ENCODE data around the gene CCDC57. TPM values are rescaled to one million over a fixed set of nuclear protein-coding genes. Genes with fewer than 3 reads are reported as not detected.

Gene CCDC57
- total RNA-seq, 2 donors from 2014 or later = 19.4 to 58.1 TPM

GRCh38 chr17:82108961-82109475, 103.6 kb downstream of the CCDC57 start:
- no peak for TF ChIP-seq CTCF (IDR thresholded peaks at IDR 0.05)
- H3K9me3 ChIP-seq = no peaks in the 10 kb centered on the region
- peaks cover 10 to 34% of the 10 kb centered on the region in 2 donors for H3K4me1 ChIP-seq (ENCODE audit: control insufficient read depth in 1 of 2, low read depth in 2 of 2)
- H3K27me3 ChIP-seq (replicated peaks; ENCODE audit: insufficient read depth) = no peaks in the 10 kb centered on the region
- no peak overlapping the region for H3K4me3 ChIP-seq
- H3K27ac ChIP-seq = no peak overlapping the region
- ATAC-seq (ENCODE audit: insufficient number of reproducible peaks, low FRiP score, low read depth) (no peak), DNase-seq (ENCODE audit: low spot score) (no peak)
- H3K36me3 ChIP-seq = no peaks in the 10 kb centered on the region

DNA sequence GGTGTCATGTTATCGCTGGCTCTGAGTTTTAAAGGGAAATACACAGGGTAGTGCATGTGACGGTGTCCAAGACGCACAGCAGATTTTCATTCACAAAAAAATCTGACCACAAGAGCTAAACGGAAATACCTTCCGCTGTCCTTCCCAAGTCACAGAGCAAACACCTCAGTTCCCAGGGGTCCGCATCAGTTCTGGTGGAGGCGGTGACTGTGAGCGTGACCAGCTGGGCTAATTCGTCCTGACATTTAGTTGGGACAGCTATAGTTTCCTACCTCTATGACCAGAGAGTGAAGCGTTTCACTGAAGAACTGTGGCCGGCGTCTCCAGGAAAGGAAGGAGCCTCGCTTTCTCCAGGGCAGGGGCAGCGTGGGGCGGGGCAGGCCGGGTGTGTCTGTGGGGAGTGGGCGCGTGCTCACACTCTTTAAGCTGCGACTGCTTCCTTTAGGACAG, 104.1 kb downstream of the CCDC57 start:
- ATAC-seq (ENCODE audit: insufficient number of reproducible peaks, low FRiP score, low read depth) = no peak
- Histone ChIP-seq H3K27ac (no peak overlapping the region), H3K27me3 (replicated peaks; ENCODE audit: insufficient read depth) (no peaks in the 10 kb centered on the region), H3K4me3 (no peak overlapping the region), H3K9me3 (no peaks in the 10 kb centered on the region), H3K4me1 (ENCODE audit: control insufficient read depth in 1 of 2, low read depth in 2 of 2) (peaks cover 10 to 37% of the 10 kb centered on the region in 2 donors), H3K36me3 (no peaks in the 10 kb centered on the region)
- no peak for DNase-seq (ENCODE audit: low spot score)
- no peak for TF ChIP-seq CTCF (IDR thresholded peaks at IDR 0.05)

GRCh38 chr17:82108038-82108437, 104.6 kb downstream of the CCDC57 start:
- no peaks in the 10 kb centered on the region for H3K36me3 ChIP-seq
- H3K4me3 ChIP-seq = no peak overlapping the region
- H3K27ac ChIP-seq = no peak overlapping the region
- ATAC-seq (ENCODE audit: insufficient number of reproducible peaks, low FRiP score, low read depth) = no peak
- no peaks in the 10 kb centered on the region for H3K27me3 ChIP-seq (replicated peaks; ENCODE audit: insufficient read depth)
- no peak for TF ChIP-seq CTCF (IDR thresholded peaks at IDR 0.05)
- H3K9me3 ChIP-seq = no peaks in the 10 kb centered on the region
- DNase-seq (ENCODE audit: low spot score) = no peak
- peaks cover 10 to 37% of the 10 kb centered on the region in 2 donors for H3K4me1 ChIP-seq (ENCODE audit: control insufficient read depth in 1 of 2, low read depth in 2 of 2)

- peak; percentile 15 for TF ChIP-seq CTCF (IDR thresholded peaks at IDR 0.05)
- no peak for DNase-seq (ENCODE audit: low spot score)
These were observed 105.2 kb downstream of the CCDC57 start for GRCh38 chr17:82107341-82107860.

DNA sequence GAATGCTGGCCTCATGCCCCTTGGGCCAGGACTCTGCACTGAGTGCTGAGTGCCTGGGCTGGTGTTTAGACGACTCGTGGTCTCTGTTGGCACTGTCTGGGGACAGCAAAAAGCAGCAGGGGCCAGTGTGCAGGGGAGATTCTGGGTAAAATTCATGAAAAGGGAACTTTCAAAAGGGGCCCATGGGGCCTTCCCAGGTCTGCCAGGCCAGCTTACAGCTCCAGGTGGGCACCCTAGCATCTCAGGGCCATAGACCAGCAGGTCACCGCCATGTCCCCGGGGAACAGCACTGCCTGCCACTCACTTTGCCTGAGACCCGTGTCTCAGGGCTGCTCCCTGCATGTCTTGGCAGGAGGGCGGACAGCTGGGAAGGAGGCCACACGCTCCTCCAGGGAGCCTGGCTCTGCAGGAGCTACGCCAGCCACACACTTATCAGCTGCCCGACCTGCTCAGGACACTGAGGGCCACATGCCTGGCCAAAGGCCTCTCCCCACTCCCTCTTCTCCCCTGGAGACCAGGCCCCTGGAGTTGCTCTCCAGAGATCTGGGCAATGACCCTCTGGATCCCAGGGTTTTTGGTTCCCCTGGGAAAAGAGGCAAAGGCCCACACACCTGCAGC, 105.8 kb downstream of the CCDC57 start:
- DNase-seq (ENCODE audit: low spot score) (no peak), ATAC-seq (ENCODE audit: insufficient number of reproducible peaks, low FRiP score, low read depth) (no peak)
- no peaks in the 10 kb centered on the region for H3K27me3 ChIP-seq (replicated peaks; ENCODE audit: insufficient read depth)
- H3K36me3 ChIP-seq = no peaks in the 10 kb centered on the region
- H3K27ac ChIP-seq = peak overlapping the region; percentile 81 to 82
- H3K4me1 ChIP-seq (ENCODE audit: control insufficient read depth in 1 of 2, low read depth in 2 of 2) = peaks cover 10 to 37% of the 10 kb centered on the region in 2 donors
- no peak for TF ChIP-seq CTCF (IDR thresholded peaks at IDR 0.05)
- no peaks in the 10 kb centered on the region for H3K9me3 ChIP-seq
- peak overlapping the region; percentile 54 for H3K4me3 ChIP-seq

More at GRCh38 chr17:82107341-82107860, 105.2 kb downstream of the CCDC57 start:
- H3K4me3 ChIP-seq = no peak overlapping the region
- H3K27ac ChIP-seq = peak overlapping the region in 1 of 2 donors; percentile 81
- H3K9me3 ChIP-seq = no peaks in the 10 kb centered on the region
- H3K4me1 ChIP-seq (ENCODE audit: control insufficient read depth in 1 of 2, low read depth in 2 of 2) = peaks cover 10 to 37% of the 10 kb centered on the region in 2 donors
- H3K27me3 ChIP-seq (replicated peaks; ENCODE audit: insufficient read depth) = no peaks in the 10 kb centered on the region
- H3K36me3 ChIP-seq = no peaks in the 10 kb centered on the region
- no peak for ATAC-seq (ENCODE audit: insufficient number of reproducible peaks, low FRiP score, low read depth)
